NCI-H2196 treated with DMSO at 0.1 percent for 48 hours (cell line): ENCODE data around the gene CLPTM1.
"Not testable (repeated sequence)": the region's sequence is repeated elsewhere in the genome, so short reads cannot be mapped to it uniquely, and the experiment has no call there.

Experiments
- DNase-seq: peaks from one replicate; lab custom pipeline; 2025; ENCODE audit not compliant: unreplicated experiment; lab: John Stamatoyannopoulos, UW

The CLPTM1 gene, protein sequence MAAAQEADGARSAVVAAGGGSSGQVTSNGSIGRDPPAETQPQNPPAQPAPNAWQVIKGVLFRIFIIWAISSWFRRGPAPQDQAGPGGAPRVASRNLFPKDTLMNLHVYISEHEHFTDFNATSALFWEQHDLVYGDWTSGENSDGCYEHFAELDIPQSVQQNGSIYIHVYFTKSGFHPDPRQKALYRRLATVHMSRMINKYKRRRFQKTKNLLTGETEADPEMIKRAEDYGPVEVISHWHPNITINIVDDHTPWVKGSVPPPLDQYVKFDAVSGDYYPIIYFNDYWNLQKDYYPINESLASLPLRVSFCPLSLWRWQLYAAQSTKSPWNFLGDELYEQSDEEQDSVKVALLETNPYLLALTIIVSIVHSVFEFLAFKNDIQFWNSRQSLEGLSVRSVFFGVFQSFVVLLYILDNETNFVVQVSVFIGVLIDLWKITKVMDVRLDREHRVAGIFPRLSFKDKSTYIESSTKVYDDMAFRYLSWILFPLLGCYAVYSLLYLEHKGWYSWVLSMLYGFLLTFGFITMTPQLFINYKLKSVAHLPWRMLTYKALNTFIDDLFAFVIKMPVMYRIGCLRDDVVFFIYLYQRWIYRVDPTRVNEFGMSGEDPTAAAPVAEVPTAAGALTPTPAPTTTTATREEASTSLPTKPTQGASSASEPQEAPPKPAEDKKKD

DNA sequence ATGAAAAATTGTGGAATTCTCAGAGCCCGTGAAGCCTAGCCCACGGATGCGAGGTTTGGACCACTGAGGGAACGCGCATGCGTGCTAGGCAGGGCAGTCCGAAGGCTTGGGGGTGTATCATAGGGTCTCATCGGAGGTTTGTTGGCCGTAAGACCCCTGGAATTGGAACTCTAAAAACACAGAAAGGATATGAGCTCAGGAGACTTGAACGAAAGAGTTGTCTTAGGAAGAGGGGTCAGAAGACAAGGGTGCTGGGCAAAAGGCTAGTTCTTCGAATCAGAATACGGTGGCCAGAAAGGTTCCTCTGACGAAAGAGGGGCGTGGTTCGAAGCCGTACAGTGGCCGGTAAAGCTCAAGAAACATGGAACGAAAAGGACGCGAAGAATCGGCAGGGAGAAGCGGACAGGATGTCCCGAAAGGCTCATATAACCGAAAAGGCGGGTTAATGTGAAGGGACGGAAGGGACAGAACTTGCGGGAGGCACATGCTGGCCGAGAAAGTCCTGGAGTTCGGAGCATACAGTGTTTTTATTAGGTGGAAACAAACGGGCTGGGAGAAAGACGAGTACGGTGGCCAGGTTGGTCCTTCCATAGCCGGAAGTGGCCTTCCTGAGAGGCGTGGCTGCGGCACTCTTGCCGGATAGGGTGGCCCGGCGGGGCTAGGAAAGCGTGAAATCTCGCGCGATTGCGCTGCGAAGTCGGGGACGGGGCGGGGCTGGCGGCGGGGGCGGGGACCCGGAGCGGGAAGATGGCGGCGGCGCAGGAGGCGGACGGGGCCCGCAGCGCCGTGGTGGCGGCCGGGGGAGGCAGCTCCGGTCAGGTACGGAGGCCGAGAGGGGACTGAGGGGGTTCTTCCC lies at the start of gene CLPTM1:
Gene CLPTM1, plus strand, starts transcription at position 732 of the 856 bp plus-strand sequence. Its CDS starts 16 bp downstream, at position 748.
- peak; percentile 89 for DNase-seq

GRCh38 chr19:44905437-44906160 lies 49.6 kb upstream of the CLPTM1 start, which contains the start of gene APOE:
TSS of gene APOE (plus strand) at chr19:44905796. CDS start at chr19:44906625, 829 bp downstream.
- no peak for DNase-seq

GRCh38 chr19:44907613-44908012 lies 47.6 kb upstream of the CLPTM1 start:
- DNase-seq = no peak

DNA sequence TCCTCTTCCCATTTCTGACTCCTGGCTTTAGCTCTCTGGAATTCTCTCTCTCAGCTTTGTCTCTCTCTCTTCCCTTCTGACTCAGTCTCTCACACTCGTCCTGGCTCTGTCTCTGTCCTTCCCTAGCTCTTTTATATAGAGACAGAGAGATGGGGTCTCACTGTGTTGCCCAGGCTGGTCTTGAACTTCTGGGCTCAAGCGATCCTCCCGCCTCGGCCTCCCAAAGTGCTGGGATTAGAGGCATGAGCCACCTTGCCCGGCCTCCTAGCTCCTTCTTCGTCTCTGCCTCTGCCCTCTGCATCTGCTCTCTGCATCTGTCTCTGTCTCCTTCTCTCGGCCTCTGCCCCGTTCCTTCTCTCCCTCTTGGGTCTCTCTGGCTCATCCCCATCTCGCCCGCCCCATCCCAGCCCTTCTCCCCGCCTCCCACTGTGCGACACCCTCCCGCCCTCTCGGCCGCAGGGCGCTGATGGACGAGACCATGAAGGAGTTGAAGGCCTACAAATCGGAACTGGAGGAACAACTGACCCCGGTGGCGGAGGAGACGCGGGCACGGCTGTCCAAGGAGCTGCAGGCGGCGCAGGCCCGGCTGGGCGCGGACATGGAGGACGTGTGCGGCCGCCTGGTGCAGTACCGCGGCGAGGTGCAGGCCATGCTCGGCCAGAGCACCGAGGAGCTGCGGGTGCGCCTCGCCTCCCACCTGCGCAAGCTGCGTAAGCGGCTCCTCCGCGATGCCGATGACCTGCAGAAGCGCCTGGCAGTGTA lies 46.9 kb upstream of the CLPTM1 start:
- no peak for DNase-seq

DNA sequence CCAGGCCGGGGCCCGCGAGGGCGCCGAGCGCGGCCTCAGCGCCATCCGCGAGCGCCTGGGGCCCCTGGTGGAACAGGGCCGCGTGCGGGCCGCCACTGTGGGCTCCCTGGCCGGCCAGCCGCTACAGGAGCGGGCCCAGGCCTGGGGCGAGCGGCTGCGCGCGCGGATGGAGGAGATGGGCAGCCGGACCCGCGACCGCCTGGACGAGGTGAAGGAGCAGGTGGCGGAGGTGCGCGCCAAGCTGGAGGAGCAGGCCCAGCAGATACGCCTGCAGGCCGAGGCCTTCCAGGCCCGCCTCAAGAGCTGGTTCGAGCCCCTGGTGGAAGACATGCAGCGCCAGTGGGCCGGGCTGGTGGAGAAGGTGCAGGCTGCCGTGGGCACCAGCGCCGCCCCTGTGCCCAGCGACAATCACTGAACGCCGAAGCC lies 46.3 kb upstream of the CLPTM1 start:
- DNase-seq = no peak

DNA sequence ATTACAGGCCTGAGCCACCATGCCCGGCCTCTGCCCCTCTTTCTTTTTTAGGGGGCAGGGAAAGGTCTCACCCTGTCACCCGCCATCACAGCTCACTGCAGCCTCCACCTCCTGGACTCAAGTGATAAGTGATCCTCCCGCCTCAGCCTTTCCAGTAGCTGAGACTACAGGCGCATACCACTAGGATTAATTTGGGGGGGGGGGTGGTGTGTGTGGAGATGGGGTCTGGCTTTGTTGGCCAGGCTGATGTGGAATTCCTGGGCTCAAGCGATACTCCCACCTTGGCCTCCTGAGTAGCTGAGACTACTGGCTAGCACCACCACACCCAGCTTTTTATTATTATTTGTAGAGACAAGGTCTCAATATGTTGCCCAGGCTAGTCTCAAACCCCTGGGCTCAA lies 45.4 kb upstream of the CLPTM1 start:
- DNase-seq = no peak

- DNase-seq = not testable (repeated sequence)
Observed at GRCh38 chr19:44911896-44912295, 43.3 kb upstream of the CLPTM1 start.

DNA sequence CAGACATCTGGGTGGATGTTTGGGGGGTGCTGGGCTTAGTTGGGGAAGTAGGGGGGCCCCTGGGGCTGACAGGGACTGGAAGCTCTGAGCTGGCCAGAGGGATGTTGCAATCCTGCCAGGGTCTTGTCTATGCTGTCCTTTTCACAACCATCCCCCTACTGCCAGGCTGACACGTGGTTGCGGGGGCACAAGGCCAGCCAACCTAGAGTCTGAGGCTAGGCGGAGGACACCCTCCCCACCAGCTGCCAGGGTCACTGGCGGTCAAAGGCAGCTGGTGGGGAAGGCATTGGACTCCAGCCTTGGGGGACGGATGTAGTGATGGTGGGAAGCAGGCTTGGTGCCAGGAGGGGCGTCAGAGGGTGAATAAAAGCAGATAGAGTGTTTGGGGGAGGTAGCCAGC lies 42.3 kb upstream of the CLPTM1 start:
- no peak for DNase-seq

DNA sequence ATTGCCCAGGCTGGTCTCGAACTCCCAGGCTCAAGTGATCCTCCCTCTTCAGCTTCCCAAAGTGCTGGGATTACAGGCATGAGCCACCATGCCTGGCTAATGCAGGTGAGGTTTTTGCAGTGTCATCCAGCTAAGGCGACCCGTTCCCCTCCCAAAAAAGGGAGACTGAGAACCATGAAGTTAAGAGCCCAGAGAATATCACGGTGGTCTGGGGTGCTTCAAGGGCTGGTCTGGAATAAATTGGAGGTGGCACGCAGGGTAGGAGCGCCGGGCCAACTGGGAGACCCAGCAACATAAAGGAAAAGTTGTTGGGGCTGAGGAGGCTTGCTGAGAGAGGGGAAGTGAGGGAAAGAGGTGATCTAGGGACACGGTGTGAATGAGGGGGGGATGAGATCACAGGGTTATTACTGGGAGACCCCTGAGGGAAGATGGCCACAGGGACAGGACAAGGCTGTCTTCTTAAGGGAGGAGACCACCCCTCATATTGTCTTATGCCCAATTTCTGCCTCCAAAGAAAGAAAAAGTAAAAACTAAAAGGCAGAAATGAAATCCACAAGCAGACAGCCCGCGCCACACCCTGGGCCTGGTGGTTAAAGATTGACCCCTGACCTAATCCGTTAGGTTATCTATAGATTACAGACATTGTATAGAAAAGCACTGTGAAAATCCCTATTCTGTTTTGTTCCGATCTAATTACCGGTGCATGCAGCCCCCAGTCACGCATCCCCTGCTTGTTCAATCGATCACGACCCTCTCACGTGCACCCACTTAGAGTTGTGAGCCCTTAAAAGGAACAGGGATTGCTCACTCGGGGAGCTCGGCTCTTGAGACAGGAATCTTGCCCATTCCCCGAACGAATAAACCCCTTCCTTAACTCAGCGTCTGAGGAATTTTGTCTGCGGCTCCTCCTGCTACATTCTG lies 41.4 kb upstream of the CLPTM1 start:
- not testable (repeated sequence) for DNase-seq

DNA sequence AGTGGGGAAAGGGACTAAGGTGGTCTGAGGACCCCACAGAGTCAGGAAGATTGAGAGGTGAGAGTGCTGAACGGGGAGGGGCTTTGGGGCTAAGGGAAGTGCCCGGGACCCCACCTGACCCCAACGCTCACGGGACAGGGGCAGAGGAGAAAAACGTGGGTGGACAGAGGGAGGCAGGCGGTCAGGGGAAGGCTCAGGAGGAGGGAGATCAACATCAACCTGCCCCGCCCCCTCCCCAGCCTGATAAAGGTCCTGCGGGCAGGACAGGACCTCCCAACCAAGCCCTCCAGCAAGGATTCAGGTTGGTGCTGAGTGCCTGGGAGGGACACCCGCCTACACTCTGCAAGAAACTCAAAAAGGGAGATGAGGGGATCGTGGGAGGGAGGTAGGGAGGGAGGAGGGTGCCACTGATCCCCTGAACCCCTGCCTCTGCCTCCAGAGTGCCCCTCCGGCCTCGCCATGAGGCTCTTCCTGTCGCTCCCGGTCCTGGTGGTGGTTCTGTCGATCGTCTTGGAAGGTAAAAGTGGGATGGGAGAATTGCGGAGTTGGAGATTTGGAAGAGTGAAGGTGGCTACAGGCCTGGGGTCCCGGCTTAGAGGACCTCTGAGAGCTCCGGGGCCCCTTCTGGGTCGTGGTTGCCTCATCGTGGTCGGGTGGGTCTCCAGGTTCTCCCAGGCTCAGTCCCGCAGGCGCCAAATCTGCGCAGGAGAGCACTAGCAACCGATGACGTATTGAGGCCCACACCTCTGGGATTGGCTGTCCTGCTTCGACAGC lies 40.6 kb upstream of the CLPTM1 start, which contains the start of gene APOC1:
Gene APOC1, plus strand, starts transcription at position 176 of the 774 bp plus-strand sequence. Its CDS starts 284 bp downstream, at position 460.
- peak; percentile 75 for DNase-seq

- no peak for DNase-seq
Observed at GRCh38 chr19:44924243-44924725, 30.9 kb upstream of the CLPTM1 start.

DNA sequence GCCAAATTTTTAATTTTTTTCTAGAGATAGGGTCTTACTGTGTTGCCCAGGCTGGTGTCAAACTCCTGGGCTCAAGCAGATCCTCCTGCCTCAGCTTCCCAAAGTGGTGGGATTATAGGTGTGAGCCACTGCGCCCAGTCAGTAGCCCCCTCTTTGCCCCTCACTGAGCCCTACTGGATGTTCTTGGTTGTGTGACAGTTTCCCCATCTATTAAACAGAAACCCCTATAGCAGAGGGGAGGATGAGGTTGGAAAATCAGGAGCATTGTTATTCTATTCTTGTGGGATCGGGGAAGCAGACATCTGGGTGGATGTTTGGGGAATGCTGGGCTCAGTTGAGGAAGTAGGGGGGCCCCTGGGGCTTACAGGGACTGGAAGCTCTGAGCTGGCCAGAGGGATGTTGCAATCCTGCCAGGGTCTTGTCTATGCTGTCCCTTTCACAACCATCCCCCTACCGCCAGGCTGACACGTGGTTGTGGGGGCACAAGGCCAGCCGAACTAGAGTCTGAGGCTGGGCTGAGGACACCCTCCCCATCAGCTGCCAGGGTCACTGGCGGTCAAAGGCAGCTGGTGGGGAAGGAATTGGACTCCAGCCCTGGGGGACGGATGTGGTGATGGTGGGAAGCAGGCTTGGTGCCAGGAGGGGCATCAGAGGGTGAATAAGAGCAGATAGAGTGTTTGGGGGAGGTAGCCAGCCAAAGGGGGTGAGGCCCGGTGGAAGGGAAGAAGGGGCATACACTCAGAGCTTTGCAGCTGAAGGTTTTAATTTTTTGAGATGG lies 29.9 kb upstream of the CLPTM1 start:
- no peak for DNase-seq

DNA sequence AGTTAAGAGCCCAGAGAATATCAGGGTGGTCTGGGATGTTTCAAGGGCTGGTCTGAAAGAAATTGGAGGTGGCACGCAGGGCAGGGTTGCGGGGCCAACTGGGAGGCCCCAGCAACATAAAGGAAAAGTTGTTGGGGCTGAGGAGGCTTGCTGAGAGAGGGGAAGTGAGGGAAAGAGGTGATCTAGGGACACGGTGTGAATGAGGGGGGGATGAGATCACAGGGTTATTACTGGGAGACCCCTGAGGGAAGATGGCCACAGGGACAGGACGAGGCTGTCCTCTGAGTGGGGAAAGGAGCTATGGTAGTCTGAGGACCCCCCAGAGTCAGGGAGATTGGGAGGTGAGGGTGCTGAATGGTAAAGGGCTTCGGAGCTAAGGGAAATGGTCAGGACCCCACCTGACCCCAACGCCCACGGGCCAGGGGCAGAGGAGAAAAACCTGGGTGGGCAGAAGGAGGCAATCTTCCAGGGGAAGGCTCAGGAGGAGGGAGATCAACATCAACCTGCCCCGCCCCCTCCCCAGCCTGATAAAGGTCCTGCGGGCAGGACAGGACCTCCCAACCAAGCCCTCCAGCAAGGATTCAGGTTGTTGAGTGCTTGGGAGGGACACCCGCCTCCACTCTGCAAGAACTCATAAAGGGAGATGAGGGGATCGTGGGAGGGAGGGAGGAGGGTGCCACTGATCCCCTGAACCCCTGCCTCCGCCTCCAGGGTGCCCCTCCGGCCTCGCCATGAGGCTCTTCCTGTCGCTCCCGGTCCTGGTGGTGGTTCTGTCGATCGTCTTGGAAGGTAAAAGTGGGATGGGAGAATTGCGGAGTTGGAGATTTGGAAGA lies 28.7 kb upstream of the CLPTM1 start:
- DNase-seq = not testable (repeated sequence)

- DNase-seq = no peak
Observed at GRCh38 chr19:44927746-44928145, 27.4 kb upstream of the CLPTM1 start.

DNA sequence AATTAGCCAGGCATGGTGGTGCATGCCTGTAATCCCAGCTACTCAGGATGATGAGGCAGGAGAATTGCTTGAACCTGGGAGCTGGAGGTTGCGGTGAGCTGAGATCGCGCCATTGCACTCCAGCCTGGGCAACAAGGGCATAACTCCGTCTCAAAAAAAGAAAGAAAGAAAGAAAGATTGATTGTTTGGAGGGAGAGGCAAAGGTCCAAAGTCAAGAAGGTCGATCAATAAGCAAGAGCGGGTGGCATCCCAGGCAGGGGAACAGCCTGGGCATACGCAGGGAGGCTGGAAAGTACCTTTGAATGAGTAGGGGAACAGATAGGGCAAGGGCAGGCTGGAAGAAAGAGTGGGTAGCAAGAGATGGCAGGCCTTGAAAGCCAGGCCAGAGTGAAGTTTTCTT lies 25.1 kb upstream of the CLPTM1 start:
- no peak for DNase-seq

DNA sequence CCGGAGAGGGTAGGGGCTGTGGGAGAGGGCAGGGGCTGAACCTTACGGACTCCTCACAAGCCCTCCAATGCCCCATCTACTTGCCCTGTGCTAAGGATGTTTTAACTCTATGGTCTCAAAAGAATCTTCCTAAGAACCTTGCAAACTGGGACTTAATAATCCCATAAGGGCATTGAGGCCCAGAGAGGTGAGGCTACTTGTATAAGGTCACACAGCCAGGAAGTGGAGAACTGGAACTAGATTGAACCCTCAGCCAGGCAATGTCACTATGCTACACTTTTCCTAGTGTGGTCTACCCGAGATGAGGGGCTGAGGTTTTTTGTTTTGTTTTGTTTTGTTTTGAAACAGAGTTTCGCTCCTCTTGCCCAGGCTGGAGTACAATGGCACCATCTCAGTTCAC lies 23.6 kb upstream of the CLPTM1 start:
- DNase-seq = no peak
